ENCODE data around the gene ZBED5. TPM values are rescaled to one million over a fixed set of nuclear protein-coding genes. Genes with fewer than 3 reads are reported as not detected.
A peak's percentile ranks its signal among the peaks of the same experiment; 100 is the strongest.

ZBED5 gene
- total and polyA plus RNA-seq, 9 of the 15 experiments (the other 6 are each of a cell fraction or from before 2014, with no cell fraction given), result 12.4 to 70.7 (median 26.8) TPM

- TF ChIP-seq TOE1 (IDR thresholded peaks at IDR 0.05; ENCODE audit: borderline replicate concordance), result peak; percentile 24; the same call in 1 of the 2 replicates
- no peak for TF ChIP-seq TOE1 (CRISPR knock-in tag; IDR thresholded peaks at IDR 0.05; ENCODE audit: borderline replicate concordance, low read depth)
- no peak for TF ChIP-seq POU5F1 (IDR thresholded peaks at IDR 0.05; ENCODE audit: borderline replicate concordance, low read depth, low read length, partially characterized antibody)
- no peak for TF ChIP-seq USF1 (CRISPR knock-in tag; IDR thresholded peaks at IDR 0.05)
- TF ChIP-seq HDAC6 (IDR thresholded peaks at IDR 0.05; ENCODE audit: low read depth, low read length), result no peak
- TF ChIP-seq CREB3 (tag; conservative IDR thresholded peaks at IDR 0.05; ENCODE audit: low read depth), result 0 out of 2 replicates have a peak, but pooled peaks have one; percentile 48
- TF ChIP-seq ZBTB17 (CRISPR knock-in tag; IDR thresholded peaks at IDR 0.05), result no peak
- no peak for TF ChIP-seq ZNF445 (CRISPR knock-in tag; IDR thresholded peaks at IDR 0.05; ENCODE audit: low read depth)
- no peak; the same call in 1 of the 2 replicates for TF ChIP-seq RAD51 (IDR thresholded peaks at IDR 0.05; ENCODE audit: borderline replicate concordance, low read depth)
- no peak for TF ChIP-seq MITF (IDR thresholded peaks at IDR 0.05)
- 0 out of 2 replicates have a peak, but pooled peaks have one; percentile 63 for TF ChIP-seq ZNF644 (tag; IDR thresholded peaks at IDR 0.05; ENCODE audit: low read depth)
- peak; percentile 74 for TF ChIP-seq FOSL1 (tag; conservative IDR thresholded peaks at IDR 0.05)
- no peak for TF ChIP-seq FUS (optimal IDR thresholded peaks at IDR 0.05; ENCODE audit: low read depth, low read length)
- no peak for TF ChIP-seq PHB2 (IDR thresholded peaks at IDR 0.05; ENCODE audit: low read depth)
- no peak for TF ChIP-seq STAT6 (CRISPR knock-in tag; IDR thresholded peaks at IDR 0.05)
- peak; percentile 41; the same call in 1 of the 2 replicates for TF ChIP-seq POLR2AphosphoS2 (IDR thresholded peaks at IDR 0.05; ENCODE audit: low read length)
- no peak for TF ChIP-seq JUNB (CRISPR knock-in tag; conservative IDR thresholded peaks at IDR 0.05)
- TF ChIP-seq ZNF436 (CRISPR knock-in tag; IDR thresholded peaks at IDR 0.05), result no peak
- peak; percentile 85 for TF ChIP-seq ASH1L (IDR thresholded peaks at IDR 0.05; ENCODE audit: borderline replicate concordance, low read depth, partially characterized antibody)
- no peak for TF ChIP-seq BACH1 (tag; IDR thresholded peaks at IDR 0.05)
- TF ChIP-seq CHD4 (IDR thresholded peaks at IDR 0.05; ENCODE audit: insufficient read depth, insufficient replicate concordance, low read depth, low read length, poor library complexity, severe bottlenecking), result no peak
Observed at GRCh38 chr11:10857709-10858438, at the start of gene ZBED5 (continued).
